A549 (cell line): ENCODE data around the gene SGTA. TPM values are rescaled to one million over a fixed set of nuclear protein-coding genes. Genes with fewer than 3 reads are reported as not detected.

Experiments
- ATAC-seq, 2 experiments: fragments of 200-7000 bp in 1 of 2; fragments of >200 bp in 1 of 2; cut with Nextera tagmentation in 1 of 2; cut with Tn5 transposase in 1 of 2; 3 replicates each; pipeline versions ENCODE4 v1.8.0 to v1.9.1; 2018 to 2020; ENCODE audit warnings: mild to moderate bottlenecking in 1 of 2, moderate library complexity in 1 of 2
- CTCF ChIA-PET: fragments of 300-600 bp; sonication (Branson Sonifier 250); formaldehyde crosslinking; extraction: SDS; loops from one replicate; lab custom pipeline; 2021; ENCODE audit warnings: antibody characterized with exemption, inconsistent platforms; lab: Yijun Ruan, JAX
- POLR2A ChIA-PET: fragments of 350-600 bp; formaldehyde crosslinking; extraction: SDS; loops from one replicate; lab custom pipeline; 2021; ENCODE audit warnings: antibody characterized with exemption, inconsistent platforms; lab: Yijun Ruan, JAX
- DNase-seq, 2 experiments: peaks; one replicate each; pipeline versions ENCODE4 v3.0.0 to v3.0.0-alpha.2; 2011 to 2016; ENCODE audit warnings: low read depth in 1 of 2, low spot score in 1 of 2
- FAIRE-seq: peaks from 2 replicates; lab custom pipeline; 2011; peaks lifted over from hg19 to GRCh38; lab: Jason Lieb, UNC
- H3K27ac ChIP-seq, 2 experiments: fragments of >200 bp; sonication (Bioruptor Twin); formaldehyde crosslinking; 3 replicates each; pipeline ENCODE4 v1.5.1; 2016 to 2017
- H3K4me1 ChIP-seq: fragments of >200 bp; sonication (Bioruptor Twin); formaldehyde crosslinking; 3 replicates; pipeline ENCODE4 v1.6.1; 2016
- H3K4me2 ChIP-seq: fragments of >200 bp; sonication (Bioruptor Twin); formaldehyde crosslinking; 3 replicates; pipeline ENCODE4 v1.6.1; 2016
- H3K4me3 ChIP-seq: fragments of >200 bp; sonication (Bioruptor Twin); formaldehyde crosslinking; 3 replicates; pipeline ENCODE4 v1.5.1; 2016
- H3K9me3 ChIP-seq: fragments of >200 bp; sonication (Bioruptor Twin); formaldehyde crosslinking; 3 replicates; pipeline ENCODE4 v1.6.1; 2016
- BCL3 ChIP-seq: fragments of >200 bp; sonication (Bioruptor Twin); formaldehyde crosslinking; IDR thresholded peaks from 3 replicates; pipeline ENCODE4 v1.6.1; 2016
- BHLHE40 ChIP-seq: IDR thresholded peaks from 2 replicates; pipeline ENCODE4 v1.6.1; 2012; ENCODE audit warnings: low read depth, low read length, inconsistent platforms
- CBX2 ChIP-seq: fragments of 200-600 bp; sonication (generic); IDR thresholded peaks from 2 replicates; pipeline ENCODE4 v1.6.1; 2016; ENCODE audit warnings: low read depth, mild to moderate bottlenecking, borderline replicate concordance
- CBX8 ChIP-seq: fragments of 200-600 bp; sonication (generic); IDR thresholded peaks from 2 replicates; pipeline ENCODE4 v1.6.1; 2016
- E2F6 ChIP-seq: IDR thresholded peaks from 2 replicates; pipeline ENCODE4 v1.6.1; 2012; ENCODE audit warnings: low read depth, borderline replicate concordance
- EHF ChIP-seq: fragments of 250-450 bp; sonication (Bioruptor Pico); IDR thresholded peaks from 2 replicates; pipeline ENCODE4 v1.5.0; 2020; ENCODE audit warnings: mild to moderate bottlenecking
- FOXS1 ChIP-seq: fragments of 250-450 bp; sonication (Bioruptor Pico); IDR thresholded peaks from 2 replicates; pipeline ENCODE4 v1.5.0; 2020; ENCODE audit warnings: mild to moderate bottlenecking, moderate library complexity
- HOXA7 ChIP-seq: fragments of 250-450 bp; sonication (Bioruptor Pico); IDR thresholded peaks from 2 replicates; pipeline ENCODE4 v1.5.0; 2020; ENCODE audit warnings: mild to moderate bottlenecking, moderate library complexity
- HOXB5 ChIP-seq: fragments of 250-450 bp; sonication (Bioruptor Pico); IDR thresholded peaks from 2 replicates; pipeline ENCODE4 v1.5.0; 2020; ENCODE audit warnings: mild to moderate bottlenecking, moderate library complexity
- JUN ChIP-seq, 2 experiments: fragments of >200 bp; sonication (Bioruptor Twin); formaldehyde crosslinking; IDR thresholded peaks; 2 replicates in 1 of 2; 3 replicates in 1 of 2; pipeline ENCODE4 v1.6.1; 2016 to 2017
- JUNB ChIP-seq: fragments of >200 bp; sonication (Bioruptor Twin); formaldehyde crosslinking; IDR thresholded peaks from 2 replicates; pipeline ENCODE4 v1.6.1; 2016
- KDM1A ChIP-seq: fragments of 200-600 bp; sonication (generic); IDR thresholded peaks from 2 replicates; pipeline ENCODE4 v1.6.1; 2016; ENCODE audit warnings: low read depth, mild to moderate bottlenecking
- KDM5A ChIP-seq: fragments of 200-600 bp; sonication (generic); IDR thresholded peaks from 2 replicates; pipeline ENCODE4 v1.6.1; 2016; ENCODE audit warnings: antibody characterized with exemption, mild to moderate bottlenecking
- MAFK ChIP-seq: fragments of 450-650 bp; IDR thresholded peaks from 2 replicates; pipeline ENCODE4 v1.6.1; 2014; ENCODE audit not compliant: partially characterized antibody
- MAX ChIP-seq: IDR thresholded peaks from 2 replicates; pipeline ENCODE4 v1.6.1; 2012
- MYC ChIP-seq: IDR thresholded peaks from 2 replicates; pipeline ENCODE4 v1.6.1; 2012; ENCODE audit warnings: mild to moderate bottlenecking, inconsistent platforms, low read length, improper control_type of control experiment, borderline replicate concordance
- POLR2AphosphoS2 ChIP-seq: conservative IDR thresholded peaks from 2 replicates; pipeline ENCODE4 v1.6.1; 2012; ENCODE audit warnings: low read length, improper control_type of control experiment, inconsistent platforms
- RAD21 ChIP-seq, 2 experiments: fragments of >200 bp in 1 of 2; sonication (Bioruptor Twin) in 1 of 2; formaldehyde crosslinking in 1 of 2; IDR thresholded peaks in 1 of 2; conservative IDR thresholded peaks in 1 of 2; 2 replicates in 1 of 2; 3 replicates in 1 of 2; pipeline ENCODE4 v1.6.1; 2012 to 2018; ENCODE audit warnings: inconsistent platforms in 1 of 2
- RARB ChIP-seq: fragments of 250-450 bp; sonication (Bioruptor Pico); IDR thresholded peaks from 2 replicates; pipeline ENCODE4 v1.8.0; 2021; ENCODE audit warnings: mild to moderate bottlenecking, moderate library complexity
- SREBF2 ChIP-seq: fragments of 450-650 bp; IDR thresholded peaks from 2 replicates; pipeline ENCODE4 v1.6.1; 2014; ENCODE audit warnings: mild to moderate bottlenecking, moderate library complexity
- TP53 ChIP-seq: fragments of 250-450 bp; sonication (Bioruptor Pico); IDR thresholded peaks from 2 replicates; pipeline ENCODE4 v1.5.0; 2021; ENCODE audit warnings: mild to moderate bottlenecking, moderate library complexity
- ZFP36 ChIP-seq: fragments of 450-650 bp; IDR thresholded peaks from 2 replicates; pipeline ENCODE4 v1.6.1; 2014; ENCODE audit warnings: borderline replicate concordance; ENCODE audit not compliant: partially characterized antibody
- ZSCAN20 ChIP-seq: fragments of 250-450 bp; sonication (Bioruptor Pico); IDR thresholded peaks from 2 replicates; pipeline ENCODE4 v1.8.0; 2022; ENCODE audit warnings: mild to moderate bottlenecking, moderate library complexity
- WGBS: methylation state at CpG from one replicate; pipeline ENCODE4 v1.1.6; 2017; ENCODE audit errors: missing lambda C conversion rate; 5-methylcytosine and 5-hydroxymethylcytosine counted together
- polyA plus RNA-seq, 4 experiments: library from polyadenylated mRNA; depleted of rRNA in 3 of 4; stranded (reverse); fragments of >200 nt; fragmentation: RNase III in 1 of 4; extraction: RNeasy Plus Mini Kit Qiagen cat#74134 plus additional on column Dnase treatment in 1 of 4; gene quantifications; 2 replicates in 3 of 4; 3 replicates in 1 of 4; pipeline ENCODE4 v1.2.3, GENCODE V29; 2011 to 2017
- TF ChIP-seq, protein P1 (sequence below): fragments of 200-600 bp; sonication (generic); IDR thresholded peaks from 2 replicates; pipeline ENCODE4 v1.6.1; 2016; ENCODE audit warnings: antibody characterized with exemption, mild to moderate bottlenecking, moderate library complexity
- TF ChIP-seq, protein P2 (sequence below): fragments of 250-450 bp; sonication (Bioruptor Pico); IDR thresholded peaks from 2 replicates; pipeline ENCODE4 v1.5.0; 2020; ENCODE audit warnings: low read depth, mild to moderate bottlenecking, moderate library complexity

The SGTA gene
- polyA plus RNA-seq, 2 of the 4 experiments (the other 2 are of a cell fraction) = 39.1 to 48.0 TPM

GRCh38 chr19:2815923-2816322 lies 32.9 kb upstream of the SGTA start:
- ATAC-seq (no peak), DNase-seq (no peak), FAIRE-seq (no peak)
- 92% methylated on average over 15 of the region's 15 CpGs for WGBS
- no peak overlapping the region for H3K27ac ChIP-seq
- POLR2A ChIA-PET = no interaction called here
- TF ChIP-seq TP53 (CRISPR knock-in tag) (no peak), ZFP36 (no peak), FOXS1 (CRISPR knock-in tag) (no peak), HOXA7 (CRISPR knock-in tag) (no peak), HOXB5 (no peak), RARB (CRISPR knock-in tag) (no peak), EHF (CRISPR knock-in tag) (no peak), KDM5A (no peak), CBX2 (no peak), KDM1A (no peak), BHLHE40 (no peak), E2F6 (no peak), RAD21 (conservative IDR thresholded peaks at IDR 0.05 in 1 of 2, IDR thresholded peaks at IDR 0.05 in 1 of 2) (no peak)
- TF ChIP-seq, protein P1, sequence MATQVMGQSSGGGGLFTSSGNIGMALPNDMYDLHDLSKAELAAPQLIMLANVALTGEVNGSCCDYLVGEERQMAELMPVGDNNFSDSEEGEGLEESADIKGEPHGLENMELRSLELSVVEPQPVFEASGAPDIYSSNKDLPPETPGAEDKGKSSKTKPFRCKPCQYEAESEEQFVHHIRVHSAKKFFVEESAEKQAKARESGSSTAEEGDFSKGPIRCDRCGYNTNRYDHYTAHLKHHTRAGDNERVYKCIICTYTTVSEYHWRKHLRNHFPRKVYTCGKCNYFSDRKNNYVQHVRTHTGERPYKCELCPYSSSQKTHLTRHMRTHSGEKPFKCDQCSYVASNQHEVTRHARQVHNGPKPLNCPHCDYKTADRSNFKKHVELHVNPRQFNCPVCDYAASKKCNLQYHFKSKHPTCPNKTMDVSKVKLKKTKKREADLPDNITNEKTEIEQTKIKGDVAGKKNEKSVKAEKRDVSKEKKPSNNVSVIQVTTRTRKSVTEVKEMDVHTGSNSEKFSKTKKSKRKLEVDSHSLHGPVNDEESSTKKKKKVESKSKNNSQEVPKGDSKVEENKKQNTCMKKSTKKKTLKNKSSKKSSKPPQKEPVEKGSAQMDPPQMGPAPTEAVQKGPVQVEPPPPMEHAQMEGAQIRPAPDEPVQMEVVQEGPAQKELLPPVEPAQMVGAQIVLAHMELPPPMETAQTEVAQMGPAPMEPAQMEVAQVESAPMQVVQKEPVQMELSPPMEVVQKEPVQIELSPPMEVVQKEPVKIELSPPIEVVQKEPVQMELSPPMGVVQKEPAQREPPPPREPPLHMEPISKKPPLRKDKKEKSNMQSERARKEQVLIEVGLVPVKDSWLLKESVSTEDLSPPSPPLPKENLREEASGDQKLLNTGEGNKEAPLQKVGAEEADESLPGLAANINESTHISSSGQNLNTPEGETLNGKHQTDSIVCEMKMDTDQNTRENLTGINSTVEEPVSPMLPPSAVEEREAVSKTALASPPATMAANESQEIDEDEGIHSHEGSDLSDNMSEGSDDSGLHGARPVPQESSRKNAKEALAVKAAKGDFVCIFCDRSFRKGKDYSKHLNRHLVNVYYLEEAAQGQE = no peak
- TF ChIP-seq, protein P2, sequence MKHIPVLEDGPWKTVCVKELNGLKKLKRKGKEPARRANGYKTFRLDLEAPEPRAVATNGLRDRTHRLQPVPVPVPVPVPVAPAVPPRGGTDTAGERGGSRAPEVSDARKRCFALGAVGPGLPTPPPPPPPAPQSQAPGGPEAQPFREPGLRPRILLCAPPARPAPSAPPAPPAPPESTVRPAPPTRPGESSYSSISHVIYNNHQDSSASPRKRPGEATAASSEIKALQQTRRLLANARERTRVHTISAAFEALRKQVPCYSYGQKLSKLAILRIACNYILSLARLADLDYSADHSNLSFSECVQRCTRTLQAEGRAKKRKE (CRISPR knock-in tag) = no peak
- H3K4me2 ChIP-seq = no peak overlapping the region
- H3K4me3 ChIP-seq = no peak overlapping the region
- no peaks in the 10 kb centered on the region for H3K9me3 ChIP-seq
- H3K4me1 ChIP-seq = no peaks in the 10 kb centered on the region; the same call in 2 of the 3 replicates
- CTCF ChIA-PET = no interaction called here

- Histone ChIP-seq H3K4me1 (no peaks in the 10 kb centered on the region), H3K4me3 (no peak overlapping the region), H3K9me3 (no peaks in the 10 kb centered on the region), H3K4me2 (no peak overlapping the region), H3K27ac (no peak overlapping the region)
- POLR2A ChIA-PET = no interaction called here
- ATAC-seq = no peak
- WGBS = 77% methylated on average over 5 of the region's 13 CpGs
- no peak for FAIRE-seq
- no peak for DNase-seq
- no peak for TF ChIP-seq POLR2AphosphoS2
- no peak for TF ChIP-seq MYC
- no peak for TF ChIP-seq JUNB
- TF ChIP-seq JUN (IDR thresholded peaks at IDR 0.05) = no peak
- TF ChIP-seq CBX8 = no peak
- CTCF ChIA-PET = interaction anchor here (0.7 kb wide), 1 partner anchor 10 kb away, joined by 3 read pairs; no protein-coding TSS in a partner anchor
Observed at GRCh38 chr19:2815191-2815614, 32.1 kb upstream of the SGTA start.

DNA sequence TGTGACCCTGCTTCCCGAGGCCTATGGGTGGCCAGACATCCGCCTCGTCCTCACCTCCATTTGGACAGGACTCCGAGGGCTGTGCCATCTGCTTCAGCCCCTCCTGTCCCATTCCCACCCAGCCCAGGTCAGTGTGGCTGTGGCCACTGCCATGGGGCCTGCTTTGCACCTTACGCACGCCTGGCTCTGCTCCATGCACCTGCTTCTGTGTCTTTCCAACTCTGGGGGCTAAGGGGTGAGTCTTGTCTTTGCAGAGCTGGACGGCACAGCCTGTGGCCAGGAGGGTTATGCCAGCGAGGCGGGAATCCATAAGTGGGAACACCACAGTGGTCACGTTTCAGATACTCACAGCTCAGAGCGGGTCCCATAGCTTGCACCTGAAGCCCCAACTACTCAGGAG lies 31.4 kb upstream of the SGTA start:
- no peak for DNase-seq
- FAIRE-seq = no peak
- ATAC-seq = no peak
- TF ChIP-seq BCL3 (no peak), MAX (no peak), ZSCAN20 (CRISPR knock-in tag) (no peak), SREBF2 (no peak), MAFK (no peak), E2F6 (no peak)
- TF ChIP-seq, all 56 proteins: peak for 0
- Histone ChIP-seq H3K9me3 (no peaks in the 10 kb centered on the region), H3K4me3 (no peak overlapping the region), H3K27ac (no peak overlapping the region), H3K4me1 (no peaks in the 10 kb centered on the region), H3K4me2 (no peak overlapping the region)
- POLR2A ChIA-PET = no interaction called here
- CTCF ChIA-PET = interaction anchor here (0.7 kb wide), 1 partner anchor 11 kb away, joined by 3 read pairs; no protein-coding TSS in a partner anchor
- WGBS = 98% methylated on average over 6 of the region's 11 CpGs
